ENCODE results near the gene PTPRD. TPM values are rescaled to one million over a fixed set of nuclear protein-coding genes. Genes with fewer than 3 reads are reported as not detected.

The PTPRD gene
- total and polyA plus RNA-seq, 2 experiments from 2014 or later = 11.5 to 58.0 TPM

GRCh38 chr9:8401961-8402705, 2210.7 kb downstream of the PTPRD start:
- H3K4me3 ChIP-seq = no peak overlapping the region
- Mint-ChIP-seq H3K9me3 (no peaks in the 10 kb centered on the region), H3K4me3 (no peak overlapping the region), H3K27me3 (ENCODE audit: insufficient read depth, low read depth, poor library complexity) (no peaks in the 10 kb centered on the region), H3K27ac (no peak overlapping the region), H3K4me1 (peaks cover 10% of the 10 kb centered on the region; the same call in 2 of the 3 replicates), H3K36me3 (ENCODE audit: low read depth) (no peaks in the 10 kb centered on the region)
- H2AFZ ChIP-seq = no peak overlapping the region
- H3K27ac ChIP-seq (ENCODE audit: low read depth) = no peak overlapping the region
- H4K20me1 ChIP-seq (replicated peaks; ENCODE audit: insufficient read depth) = no peaks in the 10 kb centered on the region
- no peaks in the 10 kb centered on the region for H3K36me3 ChIP-seq (ENCODE audit: insufficient read depth)
- TF ChIP-seq EZH2 (IDR thresholded peaks at IDR 0.05; ENCODE audit: low read depth, unreplicated experiment) (no peak), CREB1 (CRISPR knock-in tag; IDR thresholded peaks at IDR 0.05; ENCODE audit: low read depth) (no peak), JUNB (IDR thresholded peaks at IDR 0.05; ENCODE audit: unreplicated experiment) (no peak), CTCF (conservative IDR thresholded peaks at IDR 0.05; ENCODE audit: low read depth in 2 of 2) (no peak), ETS1 (IDR thresholded peaks at IDR 0.05) (no peak), ZNF114 (CRISPR knock-in tag; IDR thresholded peaks at IDR 0.05) (no peak), POLR2AphosphoS5 (IDR thresholded peaks at IDR 0.05; ENCODE audit: low read depth) (no peak), STAT1 (IDR thresholded peaks at IDR 0.05; ENCODE audit: unreplicated experiment) (no peak), ZNF462 (CRISPR knock-in tag; IDR thresholded peaks at IDR 0.05) (no peak), REST (IDR thresholded peaks at IDR 0.05; ENCODE audit: unreplicated experiment) (no peak), ZNF331 (CRISPR knock-in tag; IDR thresholded peaks at IDR 0.05; ENCODE audit: low read depth) (no peak), EZH2phosphoT487 (IDR thresholded peaks at IDR 0.05; ENCODE audit: unreplicated experiment) (no peak), NANOG (IDR thresholded peaks at IDR 0.05; ENCODE audit: borderline replicate concordance) (no peak)
- no peaks in the 10 kb centered on the region for H3F3A ChIP-seq (replicated peaks; ENCODE audit: low read depth)
- DNase-seq (ENCODE audit: low spot score) (no peak), ATAC-seq (no peak)
- no peaks in the 10 kb centered on the region for H3K4me1 ChIP-seq (ENCODE audit: insufficient read depth)
- no peaks in the 10 kb centered on the region for H3K79me2 ChIP-seq (replicated peaks; ENCODE audit: insufficient read depth)
- H3K4me2 ChIP-seq = no peak overlapping the region
- no peaks in the 10 kb centered on the region for H3K27me3 ChIP-seq (ENCODE audit: insufficient read depth)
- no peaks in the 10 kb centered on the region for H3K9me2 ChIP-seq (ENCODE audit: insufficient read depth)
